HG03025 (cell line): ENCODE results near the gene TBX6.
"Not testable (repeated sequence)": the region's sequence is repeated elsewhere in the genome, so short reads cannot be mapped to it uniquely, and the experiment has no call there.

Experiments
- ATAC-seq: cut with Tn5 transposase; IDR thresholded peaks from one replicate; pipeline ENCODE4 v1.9.1; 2021; ENCODE audit warnings: mild to moderate bottlenecking, moderate library complexity; ENCODE audit not compliant: unreplicated experiment, low FRiP score

The TBX6 gene, protein sequence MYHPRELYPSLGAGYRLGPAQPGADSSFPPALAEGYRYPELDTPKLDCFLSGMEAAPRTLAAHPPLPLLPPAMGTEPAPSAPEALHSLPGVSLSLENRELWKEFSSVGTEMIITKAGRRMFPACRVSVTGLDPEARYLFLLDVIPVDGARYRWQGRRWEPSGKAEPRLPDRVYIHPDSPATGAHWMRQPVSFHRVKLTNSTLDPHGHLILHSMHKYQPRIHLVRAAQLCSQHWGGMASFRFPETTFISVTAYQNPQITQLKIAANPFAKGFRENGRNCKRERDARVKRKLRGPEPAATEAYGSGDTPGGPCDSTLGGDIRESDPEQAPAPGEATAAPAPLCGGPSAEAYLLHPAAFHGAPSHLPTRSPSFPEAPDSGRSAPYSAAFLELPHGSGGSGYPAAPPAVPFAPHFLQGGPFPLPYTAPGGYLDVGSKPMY

DNA sequence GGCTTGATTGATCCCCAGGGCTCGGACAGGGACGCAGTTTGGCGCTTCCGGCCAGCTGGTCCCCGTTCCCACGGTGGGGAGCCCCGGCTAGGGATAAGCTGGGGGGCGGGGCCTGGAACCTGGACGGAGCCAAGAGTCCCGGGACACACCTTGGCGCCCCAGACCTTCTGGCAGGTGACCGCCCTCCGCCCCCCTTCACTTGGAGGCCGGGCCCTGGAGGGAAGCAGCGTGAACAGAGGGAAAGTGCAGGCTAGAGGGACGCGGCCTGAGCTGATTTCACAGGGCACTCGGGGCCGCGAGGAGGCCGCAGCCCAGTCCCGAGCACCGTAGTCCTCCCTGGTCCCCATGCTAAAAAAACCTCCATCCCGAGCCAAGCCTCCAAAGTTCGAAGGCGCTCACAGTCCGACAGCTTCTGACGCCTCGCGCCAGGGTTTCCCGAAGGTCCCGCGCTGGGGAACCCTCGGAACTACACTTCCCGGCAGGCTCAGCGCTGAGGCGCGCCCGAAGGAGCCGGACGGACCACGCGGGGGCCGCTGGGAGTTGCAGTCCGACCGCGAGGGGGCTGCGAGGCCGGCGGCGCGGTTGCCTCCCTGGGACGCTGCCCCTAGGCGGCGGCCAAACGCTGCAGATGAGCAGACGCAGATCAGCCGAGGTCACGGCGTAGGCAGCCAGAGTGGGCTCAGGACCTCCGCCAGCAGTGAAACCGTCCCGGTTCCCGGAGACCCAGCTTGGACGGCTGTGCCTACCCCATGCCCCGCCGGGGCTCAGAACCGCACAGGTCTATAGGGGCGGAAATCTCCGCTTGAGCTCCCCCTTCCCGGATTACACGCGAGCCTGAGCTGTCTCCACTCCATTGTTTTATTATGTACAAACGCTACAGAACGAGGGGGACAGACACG is at the start of gene TBX6:
Gene TBX6, minus strand, starts transcription at position 451 of the 899 bp plus-strand sequence. CDS start 731 bp downstream, outside the sequence.
- peak; percentile 51 for ATAC-seq

DNA sequence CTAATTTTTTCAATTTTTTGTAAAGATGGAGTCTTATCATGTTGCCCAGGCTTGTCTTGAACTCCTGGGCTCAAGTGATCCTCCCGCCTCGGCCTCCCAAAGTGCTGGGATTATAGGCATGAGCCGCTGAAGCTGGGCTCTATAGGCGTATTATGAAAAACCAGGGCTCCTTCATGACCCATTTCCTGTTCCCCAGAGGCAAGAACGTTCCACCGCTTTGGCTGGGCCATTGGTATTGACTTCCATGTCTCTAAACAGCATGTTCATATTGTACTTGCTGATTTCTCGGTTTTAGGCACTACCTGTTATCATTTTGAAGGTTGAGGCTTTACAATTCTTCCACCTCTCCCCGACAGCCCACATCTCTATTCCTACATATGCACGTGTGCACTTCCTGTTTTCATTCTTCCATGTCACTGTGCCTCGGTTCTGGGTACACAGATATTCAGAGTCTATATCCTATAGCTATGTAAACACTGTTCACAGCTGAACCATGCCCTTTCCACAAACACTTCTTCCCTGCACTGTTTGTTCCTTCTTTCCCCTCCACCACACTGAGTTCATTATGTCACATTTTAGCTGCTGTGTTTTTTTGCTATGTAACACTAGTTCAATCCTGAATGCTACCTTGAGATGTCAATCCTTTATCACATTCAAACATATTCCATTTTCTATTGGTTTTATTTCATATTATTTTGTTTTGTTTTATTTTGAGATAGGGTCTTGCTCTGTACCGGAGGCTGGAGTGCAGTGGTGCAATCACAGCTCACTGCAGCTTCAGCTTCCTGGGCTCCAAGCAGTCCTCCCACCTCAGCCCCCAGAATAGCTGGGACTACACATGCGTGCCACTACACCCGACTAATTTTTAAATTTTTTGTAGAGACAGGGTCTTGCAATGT is 48.1 kb upstream of the TBX6 start:
- ATAC-seq: no peak

DNA sequence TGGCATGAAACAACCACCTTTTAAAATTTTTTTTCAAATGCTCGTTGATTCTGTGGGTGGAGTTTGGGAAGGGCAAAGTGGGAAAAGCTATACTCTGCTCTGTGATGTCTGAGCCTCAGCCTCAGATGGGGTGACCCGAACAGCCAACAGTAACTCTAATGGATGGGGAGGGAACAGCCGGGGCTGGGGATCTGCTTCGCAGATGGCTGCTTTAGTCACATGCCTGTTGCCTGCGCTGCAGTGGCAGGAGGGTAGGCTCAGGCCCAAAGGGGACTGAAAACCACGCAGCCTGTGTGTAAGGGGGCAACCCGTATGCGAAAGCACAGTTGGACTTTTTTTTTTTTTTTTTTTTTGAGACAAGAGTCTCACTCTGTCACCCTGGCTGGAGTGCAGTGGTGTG is 46.2 kb upstream of the TBX6 start:
- no peak for ATAC-seq

DNA sequence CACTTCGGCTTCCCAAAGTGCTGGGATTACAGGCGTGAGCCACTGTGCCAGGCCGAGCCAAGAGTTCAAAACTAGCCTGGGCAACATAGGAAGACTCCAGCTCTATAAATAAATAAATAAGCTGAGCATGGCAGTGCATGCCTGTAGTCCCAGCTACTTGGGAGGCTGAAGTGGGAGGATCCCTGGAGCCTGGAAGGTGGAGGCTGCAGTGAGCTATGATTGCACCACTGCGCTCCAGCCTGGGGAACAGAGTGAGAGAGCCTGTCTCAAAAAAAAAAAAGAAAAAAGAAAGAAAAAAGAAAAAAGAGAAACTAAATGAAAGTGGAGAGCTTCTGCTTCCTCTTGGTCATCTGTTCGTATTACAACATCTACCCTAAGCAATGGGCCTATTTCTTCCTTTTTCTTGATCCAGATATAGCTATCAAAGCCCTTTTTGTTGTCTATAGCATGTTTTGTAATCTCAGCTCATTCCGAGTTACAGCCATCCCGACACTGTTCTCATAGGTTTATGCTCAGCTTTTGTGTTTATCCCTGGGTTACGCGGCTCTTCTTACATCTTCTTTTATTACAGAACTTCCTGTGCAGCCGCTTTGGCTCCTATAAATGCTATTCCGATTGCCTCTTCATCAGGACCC is 45.4 kb upstream of the TBX6 start:
- no peak for ATAC-seq

DNA sequence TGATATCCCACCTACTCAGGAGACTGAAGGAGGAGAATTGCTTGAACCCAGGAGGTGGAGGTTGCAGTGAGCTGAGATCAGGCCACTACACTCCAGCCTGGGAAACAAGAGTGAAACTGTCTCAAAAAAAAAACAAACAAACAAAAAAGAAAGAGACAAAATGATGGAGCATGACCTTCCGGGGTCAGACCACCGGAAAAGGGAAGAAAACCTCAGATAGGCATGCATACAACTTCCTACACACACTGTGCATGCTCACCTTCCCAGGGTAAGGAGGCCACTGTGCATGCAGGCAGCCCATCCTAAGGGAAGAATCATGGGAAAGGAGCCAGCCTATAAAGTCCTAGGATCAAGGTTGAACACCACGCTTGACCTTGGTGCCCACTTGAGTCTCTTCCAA is 40.9 kb upstream of the TBX6 start:
- no peak for ATAC-seq

DNA sequence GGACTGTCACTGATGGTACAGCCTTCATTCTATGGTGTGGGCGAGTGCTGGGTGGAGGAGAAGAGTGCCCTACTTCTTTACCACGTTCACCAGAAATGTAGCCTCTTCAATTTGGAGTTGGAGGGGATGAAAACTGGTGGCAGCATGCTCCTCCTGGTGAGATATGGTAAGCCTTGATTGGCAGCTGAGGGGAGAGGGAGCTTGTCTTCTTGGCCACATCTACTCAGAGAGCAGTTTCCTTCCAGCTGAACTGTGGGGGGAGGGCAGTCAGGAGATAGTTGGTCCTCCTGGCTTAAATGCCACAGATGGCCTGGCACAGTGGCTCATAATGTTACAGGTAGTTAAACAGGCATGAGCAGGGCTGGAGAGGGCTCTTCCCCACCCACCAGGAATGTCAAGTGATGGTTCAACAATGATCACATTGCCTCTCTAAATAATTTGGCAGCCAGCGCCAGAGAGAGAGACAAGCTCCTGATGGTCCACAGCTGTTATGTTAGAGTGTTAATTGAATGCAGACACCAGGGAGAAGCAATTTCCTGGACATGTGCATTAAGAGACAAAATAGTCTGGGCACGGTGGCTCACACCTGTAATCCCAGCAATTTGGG is 40.2 kb upstream of the TBX6 start:
- ATAC-seq: no peak

DNA sequence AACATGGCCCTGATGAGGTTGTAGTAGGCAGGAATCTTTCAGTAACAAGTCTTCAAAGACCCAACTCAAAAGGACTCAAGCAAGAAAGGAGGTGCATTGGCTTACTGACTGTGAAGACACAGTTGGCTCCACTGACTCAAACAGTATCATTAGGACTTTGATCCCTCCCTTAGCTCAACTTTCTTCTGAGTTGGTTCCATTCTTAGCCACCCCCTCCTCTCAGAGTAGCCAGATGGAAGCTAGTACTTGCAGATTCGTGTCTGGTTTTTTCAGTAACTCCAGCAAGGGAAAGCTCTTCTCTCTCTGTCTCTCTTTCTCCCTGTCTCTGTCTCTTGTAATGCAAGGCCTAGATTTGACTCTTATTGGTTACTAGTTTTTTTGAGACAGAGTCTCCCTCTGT is 36.3 kb upstream of the TBX6 start:
- ATAC-seq: no peak

DNA sequence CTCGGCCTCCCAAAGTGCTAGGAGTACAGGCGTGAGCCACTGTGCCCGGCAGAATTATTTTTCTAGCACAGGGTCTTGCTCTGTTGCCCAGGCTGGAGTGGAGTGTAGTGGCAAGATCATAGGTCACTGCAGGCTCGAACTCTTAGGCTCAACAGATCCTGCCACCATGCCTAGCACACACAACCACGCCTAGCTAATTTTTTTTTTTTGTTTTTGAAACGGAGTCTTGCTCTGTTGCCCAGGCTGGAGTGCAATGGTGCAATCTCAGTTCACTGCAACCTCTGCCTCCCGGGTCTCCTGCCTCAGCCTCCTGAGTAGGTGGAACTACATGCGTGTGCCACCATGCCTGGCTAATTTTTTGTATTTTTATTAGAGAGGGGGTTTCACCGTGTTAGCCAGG is 34.0 kb upstream of the TBX6 start:
- not testable (repeated sequence) for ATAC-seq

DNA sequence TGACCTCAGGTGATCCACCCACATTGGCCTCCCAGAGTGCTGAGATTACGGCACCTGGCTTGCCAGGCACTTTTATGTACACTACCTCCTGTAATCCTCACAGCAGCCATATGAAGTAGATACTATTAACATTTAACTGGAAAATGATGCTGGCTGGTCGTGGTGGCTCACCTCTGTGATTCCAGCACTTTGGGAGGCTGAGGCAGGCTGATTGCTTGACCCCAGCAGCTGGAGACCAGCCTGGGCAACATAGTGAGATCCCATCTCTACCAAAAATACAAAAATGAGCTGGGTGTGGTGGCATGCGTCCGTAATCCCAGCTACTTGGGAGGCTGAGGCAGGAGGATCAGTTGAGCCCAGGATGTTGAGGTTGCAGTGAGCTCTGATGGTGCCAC is 33.3 kb upstream of the TBX6 start:
- ATAC-seq: no peak

DNA sequence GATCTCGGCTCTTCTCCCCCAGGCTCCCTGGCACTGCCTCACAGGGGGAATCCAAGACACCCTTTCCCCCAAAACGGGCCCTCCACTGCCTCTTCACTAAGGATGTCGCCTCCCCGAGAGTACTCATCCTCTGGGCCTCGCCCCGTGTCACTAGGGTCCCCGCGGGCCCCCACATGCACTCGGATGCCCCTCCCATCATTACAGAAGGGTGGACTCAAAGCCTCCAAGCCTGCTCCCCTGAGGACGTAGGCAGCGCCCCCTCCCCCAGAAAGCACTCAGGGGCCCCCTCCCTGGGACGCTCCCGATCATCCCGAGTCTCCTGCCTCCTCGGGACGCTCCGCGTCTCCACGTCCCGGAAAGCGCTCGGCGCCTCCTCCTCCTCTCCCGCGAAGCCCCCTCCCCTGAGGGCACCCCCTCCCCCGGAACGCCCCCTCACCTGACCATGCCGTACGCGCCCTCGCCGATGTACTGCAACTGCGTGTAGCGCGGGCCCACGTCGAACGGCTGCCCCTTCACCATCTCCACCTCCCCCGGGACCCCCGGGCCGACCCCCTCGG is 31.0 kb upstream of the TBX6 start:
- no peak for ATAC-seq

DNA sequence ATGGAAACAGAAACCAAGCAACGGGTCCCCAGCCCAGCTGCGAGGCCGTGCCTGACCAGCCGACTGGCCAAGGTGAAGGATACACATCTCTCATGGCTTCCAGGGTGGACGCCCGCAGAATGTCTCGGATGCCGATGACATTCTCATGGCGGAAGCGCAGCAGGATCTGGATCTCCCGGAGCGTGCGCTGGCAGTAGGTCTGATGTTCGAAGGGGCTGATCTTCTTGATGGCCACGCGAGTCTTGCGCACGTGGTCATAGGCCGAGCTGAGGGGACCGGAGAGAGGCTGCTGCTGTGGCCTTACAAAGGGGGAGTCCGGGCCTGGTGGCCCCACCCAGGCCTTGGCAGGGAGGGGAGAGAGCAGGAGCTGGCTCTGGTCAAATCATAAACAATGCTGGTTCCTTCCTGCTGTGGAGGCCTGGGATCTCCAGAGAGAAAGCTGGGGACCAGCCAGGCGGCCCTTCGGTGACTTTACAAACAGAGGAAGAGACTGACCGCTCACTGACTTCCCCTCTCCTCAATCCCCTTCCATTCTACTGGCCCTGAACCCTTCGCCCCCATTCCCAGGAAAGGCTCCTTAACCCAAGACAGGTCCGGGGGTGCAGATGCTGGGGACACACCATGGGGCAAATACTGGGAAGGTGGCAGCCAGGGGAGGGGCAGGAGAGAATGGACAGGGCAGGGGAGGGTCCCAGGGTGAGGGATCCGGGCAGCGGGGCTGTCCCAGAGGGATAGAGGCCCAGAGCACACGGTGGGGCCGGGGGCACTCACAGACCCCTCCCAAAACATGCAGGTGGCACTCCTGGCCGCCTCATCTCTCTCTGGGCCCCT is 30.2 kb upstream of the TBX6 start:
- no peak for ATAC-seq

DNA sequence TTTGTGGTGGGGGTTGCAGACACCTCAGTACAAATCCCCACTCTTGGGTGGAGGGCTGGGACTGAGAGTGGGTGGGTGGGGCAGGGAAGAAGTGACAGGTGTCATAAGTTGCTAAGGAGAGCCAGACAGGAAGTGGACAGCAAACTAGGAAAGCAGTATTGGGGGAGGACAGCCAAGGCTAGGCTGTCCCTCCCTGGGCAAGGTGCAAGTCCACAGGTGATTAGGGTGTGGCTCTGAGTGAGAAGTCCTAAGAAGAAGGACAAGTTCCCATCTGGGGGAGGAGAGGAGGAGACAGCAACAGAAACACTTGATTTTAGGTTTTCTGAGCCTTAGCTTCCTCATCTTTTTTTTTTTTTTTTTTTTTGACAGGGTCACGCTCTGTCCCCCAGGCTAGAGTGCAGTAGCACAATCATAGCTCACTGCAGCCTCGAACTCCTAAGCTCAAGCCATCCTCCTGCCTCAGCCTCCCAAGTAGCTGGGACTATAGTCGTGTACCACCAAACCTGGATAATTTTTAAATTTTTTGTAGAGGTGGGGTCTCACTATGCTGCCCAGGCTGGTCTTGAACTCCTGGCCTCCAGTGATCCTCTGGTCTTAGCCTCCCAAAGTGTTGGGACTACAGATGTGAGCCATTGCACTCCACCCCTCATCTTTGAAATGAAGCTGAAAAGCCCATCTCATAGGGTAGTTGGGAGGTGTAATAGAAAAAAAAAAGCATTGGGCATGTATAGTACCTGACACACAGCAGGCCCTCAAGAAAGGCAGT is 28.8 kb upstream of the TBX6 start:
- no peak for ATAC-seq

DNA sequence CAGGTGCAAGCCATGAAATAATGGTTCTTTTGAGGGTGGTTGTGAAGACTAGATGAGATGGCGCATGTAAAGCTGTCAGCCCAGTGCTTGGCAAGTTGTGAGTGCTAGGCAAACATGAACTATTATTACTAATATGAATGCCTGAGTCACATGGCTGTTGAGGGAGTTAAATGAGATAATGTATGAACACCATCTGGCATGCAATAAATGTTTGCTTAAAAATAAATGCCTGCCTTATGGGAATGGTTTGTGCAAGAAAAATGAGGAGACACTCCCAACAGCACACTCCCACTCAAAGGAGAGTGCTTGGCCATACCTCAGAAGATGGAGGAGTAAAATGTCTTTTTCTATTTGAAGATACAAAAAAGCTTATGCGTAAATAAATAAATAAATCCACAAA is 27.7 kb upstream of the TBX6 start:
- no peak for ATAC-seq

DNA sequence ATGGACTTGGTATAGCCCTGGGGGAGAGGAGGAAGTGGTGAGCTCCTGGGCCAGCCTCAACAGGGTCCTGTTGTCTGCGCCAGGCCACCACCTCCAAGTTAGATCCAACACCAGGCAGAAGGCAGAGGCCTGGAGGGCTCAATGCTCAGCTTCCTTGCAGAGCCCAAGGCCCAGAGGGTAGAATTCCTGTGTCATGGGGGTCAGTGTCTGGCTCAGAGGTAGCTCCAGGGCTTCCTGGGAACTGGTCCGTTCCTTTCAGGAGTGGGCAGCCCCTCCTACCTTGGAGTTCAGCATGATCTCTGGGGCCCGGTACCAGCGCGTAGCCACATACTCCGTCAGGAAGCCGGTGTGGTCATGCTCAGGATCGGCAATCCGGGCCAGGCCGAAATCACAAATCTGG is 26.0 kb upstream of the TBX6 start:
- no peak for ATAC-seq

DNA sequence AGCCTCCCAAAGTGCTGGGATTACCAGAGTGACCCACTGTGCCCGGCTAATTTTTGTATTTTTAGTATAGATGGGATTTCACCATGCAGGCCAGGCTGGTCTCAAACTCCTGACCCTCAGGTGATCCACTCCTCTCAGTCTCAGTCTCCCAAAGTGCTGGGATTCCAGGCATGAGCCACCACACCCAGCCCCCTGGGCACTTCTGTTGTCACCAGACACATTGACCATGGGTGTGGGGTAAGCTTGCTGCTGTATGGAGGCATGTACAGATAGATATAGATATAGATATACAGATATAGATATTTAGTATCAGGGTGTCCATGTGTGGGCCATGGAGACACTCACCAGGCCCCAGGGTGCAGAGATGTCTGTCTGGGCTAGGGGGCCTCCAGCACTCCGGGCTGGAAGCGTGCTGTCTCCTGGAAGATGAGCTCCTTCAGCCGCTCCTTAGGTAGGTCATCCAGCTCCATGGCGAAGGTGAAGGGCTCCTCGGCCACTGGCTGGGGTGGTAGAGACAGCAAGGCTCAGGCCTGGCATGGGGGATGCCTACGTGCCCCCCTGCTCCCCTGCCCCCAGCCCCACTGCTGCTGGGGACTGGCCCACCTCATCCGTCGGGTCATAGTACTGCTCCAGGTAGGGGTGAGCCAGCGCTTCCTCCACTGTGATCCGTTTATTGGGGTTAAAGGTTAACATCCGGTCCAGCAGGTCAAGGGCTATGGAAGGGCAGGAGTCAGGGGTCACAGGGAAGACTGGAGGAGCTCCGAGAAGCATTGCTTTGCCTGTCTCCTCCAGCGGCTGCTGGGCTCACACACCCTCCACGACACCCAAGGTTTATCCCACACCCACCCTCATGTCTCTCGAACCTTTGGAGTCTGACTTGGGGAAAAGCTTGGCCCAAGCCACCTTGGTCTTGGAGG is 24.8 kb upstream of the TBX6 start:
- ATAC-seq: no peak

DNA sequence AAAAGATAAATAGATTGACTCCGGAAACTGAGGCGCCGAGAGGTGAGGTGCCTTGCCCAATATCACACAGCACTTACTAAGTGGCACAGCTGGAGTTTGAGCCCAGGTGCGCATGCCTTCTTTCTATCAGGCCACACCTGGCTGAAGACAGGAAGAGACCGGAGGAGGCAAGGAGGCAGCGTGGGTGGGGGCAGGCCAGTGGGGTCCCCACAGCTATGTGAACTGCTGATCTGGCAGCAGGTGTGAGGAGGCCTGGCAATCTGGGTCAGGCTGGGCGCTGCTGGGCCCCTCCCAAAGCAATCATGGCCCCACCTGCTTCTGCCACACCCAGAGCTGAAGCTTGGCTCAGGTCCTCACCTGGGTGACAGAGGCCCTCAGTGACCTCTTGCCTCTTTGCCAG is 23.5 kb upstream of the TBX6 start:
- no peak for ATAC-seq

DNA sequence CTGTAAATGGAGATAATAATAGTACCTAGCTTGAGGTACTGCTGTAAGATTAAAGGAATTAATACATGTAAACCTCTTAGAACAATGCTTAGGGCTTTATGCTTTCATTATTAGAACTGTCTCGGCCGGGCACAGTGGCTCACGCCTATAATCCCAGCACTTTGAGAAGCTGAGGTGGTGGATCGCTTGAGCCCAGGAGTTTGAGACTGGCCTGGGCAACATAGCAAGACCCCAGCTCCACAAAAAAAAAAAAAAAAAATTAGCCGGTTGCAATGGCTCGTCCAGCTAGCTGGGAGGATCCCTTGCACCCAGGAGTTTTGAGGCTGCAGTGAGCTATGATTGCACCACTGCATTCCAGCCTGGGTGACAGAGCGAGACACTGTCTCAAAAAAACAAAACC is 23.1 kb upstream of the TBX6 start:
- ATAC-seq: not testable (repeated sequence)
